Naive thymus-derived CD8-positive, alpha-beta T cell (primary cell): ENCODE results near the gene ERGIC1. TPM values are rescaled to one million over a fixed set of nuclear protein-coding genes. Genes with fewer than 3 reads are reported as not detected.
A peak's percentile ranks its signal among the peaks of the same experiment; 100 is the strongest.

Experiments
- ATAC-seq, 2 donors: fragments of 150-1000 bp; cut with Tn5 transposase in 1 of 2; sonication (Bioruptor Pico), chemical (Tn5 transposase) in 1 of 2; 1 replicate in 1 of 2; 2 replicates in 1 of 2; pipeline ENCODE4 v1.10.0; 2021; ENCODE audit warnings: mild to moderate bottlenecking in 2 of 2, moderate library complexity in 2 of 2
- POLR2A ChIA-PET: fragments of 350-600 bp; sonication (Branson Sonifier 250); formaldehyde crosslinking; loops from one replicate; lab custom pipeline; 2021; ENCODE audit warnings: antibody characterized with exemption; lab: Charles Lee
- DNase-seq, 10 donors: peaks; one replicate each; pipeline versions ENCODE4 v3.0.0 to v3.0.0-alpha.2; 2020 to 2022
- H3K27ac Mint-ChIP-seq, 10 donors: one replicate each; pipeline ENCODE4 v1.8.0; 2020 to 2022; ENCODE audit warnings: mild to moderate bottlenecking in 10 of 10, mixed read lengths in 10 of 10, moderate library complexity in 4 of 10, inconsistent platforms in 1 of 10
- H3K27me3 Mint-ChIP-seq, 5 donors: one replicate each; pipeline ENCODE4 v1.8.0; 2021 to 2022; ENCODE audit warnings: mixed read lengths in 5 of 5
- H3K36me3 Mint-ChIP-seq, 3 donors: one replicate each; pipeline ENCODE4 v1.8.0; 2020 to 2022; ENCODE audit warnings: mixed read lengths in 3 of 3, mild to moderate bottlenecking in 2 of 3, inconsistent platforms in 1 of 3
- H3K4me1 Mint-ChIP-seq, 4 donors: one replicate each; pipeline ENCODE4 v1.8.0; 2021 to 2022; ENCODE audit warnings: mixed read lengths in 4 of 4
- H3K4me3 Mint-ChIP-seq, 10 donors: one replicate each; pipeline ENCODE4 v1.8.0; 2020 to 2022; ENCODE audit warnings: mild to moderate bottlenecking in 10 of 10, mixed read lengths in 10 of 10, moderate library complexity in 6 of 10, inconsistent platforms in 1 of 10
- H3K9me3 Mint-ChIP-seq, 9 donors: one replicate each; pipeline ENCODE4 v1.8.0; 2020 to 2022; ENCODE audit warnings: mixed read lengths in 9 of 9, mild to moderate bottlenecking in 3 of 9, inconsistent platforms in 1 of 9, moderate library complexity in 1 of 9
- polyA plus RNA-seq, 3 donors: library from polyadenylated mRNA; unstranded; fragments of 300-500 nt; fragmentation: Illumina TruSeq; gene quantifications; one replicate each; pipeline ENCODE4 v1.2.3, GENCODE V29; 2021
- total RNA-seq, 8 experiments: library from RNA in 2 of 8; stranded (reverse) in 2 of 8; gene quantifications; one replicate each; pipeline ENCODE4 v1.2.3 and lab custom pipeline; 2021 to 2026

The ERGIC1 gene
- total and polyA plus RNA-seq, 5 experiments from 2014 or later, result 18.4 to 74.4 (median 23.8) TPM

GRCh38 chr5:172981931-172982330 is 147.9 kb downstream of the ERGIC1 start:
- Mint-ChIP-seq H3K27ac (peak overlapping the region in 8 of 10 donors; percentile 4 to 75 (median 52)), H3K4me1 (peaks cover 9 to 42% (median 27%) of the 10 kb centered on the region in 4 donors), H3K27me3 (no peaks in the 10 kb centered on the region), H3K4me3 (peak overlapping the region in 2 of 10 donors; percentile 45 to 51), H3K36me3 (peaks cover 0 to 14% (median 7%) of the 10 kb centered on the region in 3 donors), H3K9me3 (no peaks in the 10 kb centered on the region)
- ATAC-seq (no peak), DNase-seq (no peak)
- POLR2A ChIA-PET, result interaction anchor here (1.1 to 3.9 kb wide), 3 partner anchors 23 to 163 kb away, joined by 3 to 64 read pairs (median 24); partner anchors contain the start of genes BNIP1 and RPL26L1

- peaks cover 9 to 57% (median 35%) of the 10 kb centered on the region in 4 donors for H3K4me1 Mint-ChIP-seq
- ATAC-seq (peak; percentile 83 to 86), DNase-seq (peak; percentile 89 to 96 (median 92))
- POLR2A ChIA-PET, result interaction anchor here (0.5 to 3.9 kb wide), 28 partner anchors 11 to 699 kb away, joined by 3 to 64 read pairs (median 4); partner anchors contain the start of genes BNIP1, BOD1, DUSP1 and RPL26L1
- H3K4me3 Mint-ChIP-seq, result peak within 1 kb of the TSS; percentile 94 to 99 (median 97)
- H3K27ac Mint-ChIP-seq, result peak within 1 kb of the TSS; percentile 92 to 99 (median 99)
- H3K9me3 Mint-ChIP-seq, result no peaks in the 10 kb centered on the region
- peaks cover 0 to 29% (median 7%) of the 10 kb centered on the region in 3 donors for H3K36me3 Mint-ChIP-seq
- H3K27me3 Mint-ChIP-seq, result no peaks in the 10 kb centered on the region
Observed at GRCh38 chr5:172983542-172984243, 149.6 kb downstream of the ERGIC1 start, which contains the start of gene ATP6V0E1. Gene ATP6V0E1, plus strand, starts transcription at chr5:172983771. Its CDS starts 90 bp downstream, at chr5:172983861.

GRCh38 chr5:172984244-172984953 is 150.3 kb downstream of the ERGIC1 start:
- peak; percentile 81 to 86 for ATAC-seq
- Mint-ChIP-seq H3K9me3 (no peaks in the 10 kb centered on the region), H3K36me3 (peaks cover 0 to 34% (median 7%) of the 10 kb centered on the region in 3 donors)

GRCh38 chr5:172985596-172985995 is 151.5 kb downstream of the ERGIC1 start:
- Mint-ChIP-seq H3K27me3 (no peaks in the 10 kb centered on the region), H3K27ac (peak overlapping the region; percentile 60 to 92 (median 80)), H3K4me1 (peaks cover 9 to 63% (median 44%) of the 10 kb centered on the region in 4 donors), H3K4me3 (peak overlapping the region; percentile 73 to 99 (median 84)), H3K36me3 (peaks cover 0 to 40% (median 7%) of the 10 kb centered on the region in 3 donors), H3K9me3 (no peaks in the 10 kb centered on the region)
- ATAC-seq (no peak), DNase-seq (no peak)
- POLR2A ChIA-PET, result interaction anchor here (1.2 kb wide), 1 partner anchor 72 kb away, joined by 4 read pairs; no protein-coding TSS in a partner anchor

More at GRCh38 chr5:172984244-172984953, 150.3 kb downstream of the ERGIC1 start:
- POLR2A ChIA-PET, result interaction anchor here (0.5 to 3.9 kb wide), 26 partner anchors 10 to 700 kb away, joined by 3 to 64 read pairs (median 4); partner anchors contain the start of genes BNIP1, BOD1, DUSP1 and RPL26L1
- peak overlapping the region; percentile 94 to 99 (median 97) for H3K4me3 Mint-ChIP-seq
- H3K27ac Mint-ChIP-seq, result peak overlapping the region; percentile 92 to 99 (median 99)
- no peaks in the 10 kb centered on the region for H3K27me3 Mint-ChIP-seq
- peak; percentile 55 to 89 (median 79) for DNase-seq
- H3K4me1 Mint-ChIP-seq, result peaks cover 9 to 61% (median 39%) of the 10 kb centered on the region in 4 donors

DNA sequence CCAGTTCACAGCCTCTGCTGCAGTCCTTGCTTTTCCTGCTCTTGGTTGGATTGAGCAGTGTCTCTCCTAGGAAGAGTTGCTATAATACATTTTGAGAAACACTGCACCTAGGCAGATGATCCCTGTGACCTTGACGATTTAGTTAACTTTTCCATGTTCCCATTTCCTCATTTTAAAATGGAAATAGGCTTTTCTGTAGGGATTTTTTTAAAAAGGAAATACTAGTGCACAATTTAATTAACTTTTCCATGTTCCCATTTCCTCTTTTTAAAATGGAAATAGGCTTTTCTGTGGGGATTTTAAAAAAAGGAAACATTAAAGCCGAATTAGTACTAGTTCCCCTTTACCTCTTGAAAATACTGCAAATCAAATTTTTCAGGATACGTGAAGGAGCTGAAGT is 154.2 kb downstream of the ERGIC1 start:
- Mint-ChIP-seq H3K27me3 (no peaks in the 10 kb centered on the region), H3K4me3 (peak overlapping the region in 1 of 10 donors; percentile 40), H3K36me3 (peaks cover 5 to 64% (median 17%) of the 10 kb centered on the region in 3 donors), H3K9me3 (no peaks in the 10 kb centered on the region), H3K4me1 (peaks cover 24 to 73% (median 63%) of the 10 kb centered on the region in 4 donors), H3K27ac (no peak overlapping the region)
- DNase-seq, result no peak
- ATAC-seq, result no peak
- POLR2A ChIA-PET, result interaction anchor here (0.6 to 1.5 kb wide), 2 partner anchors 29 to 488 kb away, joined by 3 to 4 read pairs; partner anchors contain the start of gene RPL26L1

- H3K36me3 Mint-ChIP-seq, result peaks cover 5 to 81% (median 22%) of the 10 kb centered on the region in 3 donors
- H3K4me3 Mint-ChIP-seq, result peak overlapping the region in 2 of 10 donors; percentile 30 to 33
- POLR2A ChIA-PET, result interaction anchor here (0.7 kb wide), 1 partner anchor 16 kb away, joined by 3 read pairs; no protein-coding TSS in a partner anchor
- H3K27me3 Mint-ChIP-seq, result no peaks in the 10 kb centered on the region
- H3K27ac Mint-ChIP-seq, result peak overlapping the region in 1 of 10 donors; percentile 59
- peaks cover 22 to 68% (median 60%) of the 10 kb centered on the region in 4 donors for H3K4me1 Mint-ChIP-seq
- ATAC-seq (no peak), DNase-seq (no peak)
- H3K9me3 Mint-ChIP-seq, result no peaks in the 10 kb centered on the region
Observed at GRCh38 chr5:172990776-172991175, 156.7 kb downstream of the ERGIC1 start.

DNA sequence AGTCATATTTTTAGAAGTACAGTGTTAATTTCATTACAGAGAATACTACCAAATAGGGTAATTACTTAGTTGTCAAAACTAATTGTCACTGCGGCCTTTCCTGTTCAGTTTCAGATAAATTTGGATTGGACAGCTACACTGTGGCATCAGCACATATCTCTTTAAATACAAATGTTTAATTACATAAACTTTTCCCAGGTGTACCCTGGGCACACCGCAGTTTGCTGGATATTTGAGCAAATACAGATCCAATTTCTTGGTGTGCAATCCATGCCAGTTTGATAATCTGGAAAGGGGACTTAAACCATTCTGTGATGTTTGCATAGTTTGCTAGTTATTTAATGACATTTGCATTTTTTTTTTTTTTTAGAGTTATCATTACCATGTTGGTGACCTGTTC is 160.4 kb downstream of the ERGIC1 start:
- Mint-ChIP-seq H3K27me3 (no peaks in the 10 kb centered on the region), H3K9me3 (no peaks in the 10 kb centered on the region), H3K4me3 (peak overlapping the region in 1 of 10 donors; percentile 63), H3K27ac (peak overlapping the region in 3 of 10 donors; percentile 17 to 82 (median 27)), H3K36me3 (peaks cover 5 to 81% (median 24%) of the 10 kb centered on the region in 3 donors), H3K4me1 (peaks cover 22 to 54% (median 46%) of the 10 kb centered on the region in 4 donors)
- ATAC-seq, result no peak
- POLR2A ChIA-PET, result interaction anchor here (0.6 to 1.2 kb wide), 2 partner anchors 11 to 23 kb away, joined by 5 to 6 read pairs; partner anchors contain the start of gene ATP6V0E1
- no peak for DNase-seq

DNA sequence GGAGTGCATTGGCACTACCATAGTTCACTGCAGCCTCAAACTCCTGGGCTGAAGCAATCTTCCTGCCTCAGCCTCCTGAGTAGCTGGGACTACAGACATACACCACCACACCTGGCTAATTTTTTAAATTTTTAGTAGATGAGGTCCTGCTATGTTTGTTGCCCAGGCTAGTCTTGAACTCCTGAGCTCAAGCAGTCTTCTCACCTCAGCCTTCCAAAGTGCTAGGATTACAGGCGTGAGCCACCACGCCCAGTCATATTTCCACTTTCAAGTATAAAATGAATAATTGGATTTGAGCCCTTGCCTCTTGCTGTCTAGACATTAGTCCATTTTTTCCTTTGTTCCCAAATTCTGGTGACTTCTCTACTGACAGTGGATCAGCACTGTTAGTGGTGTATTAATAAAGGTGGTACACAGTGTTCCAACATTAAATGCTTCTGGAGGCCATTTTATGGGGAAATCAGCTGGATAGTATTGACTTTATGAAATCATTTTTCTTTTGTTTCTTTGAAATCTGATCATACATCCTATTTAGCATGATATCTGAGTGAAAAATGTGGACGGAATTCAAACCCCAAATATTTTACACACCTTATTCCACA is 165.4 kb downstream of the ERGIC1 start:
- no peaks in the 10 kb centered on the region for H3K27me3 Mint-ChIP-seq
- no peaks in the 10 kb centered on the region for H3K9me3 Mint-ChIP-seq
- peak overlapping the region in 5 of 10 donors; percentile 30 to 75 (median 66) for H3K27ac Mint-ChIP-seq
- ATAC-seq (no peak), DNase-seq (no peak)
- H3K36me3 Mint-ChIP-seq, result peaks cover 0 to 67% (median 17%) of the 10 kb centered on the region in 3 donors
- POLR2A ChIA-PET, result interaction anchor here (0.7 kb wide), 1 partner anchor 15 kb away, joined by 3 read pairs; no protein-coding TSS in a partner anchor
- H3K4me1 Mint-ChIP-seq, result peaks cover 34 to 67% (median 58%) of the 10 kb centered on the region in 4 donors
- peak overlapping the region in 1 of 10 donors; percentile 40 for H3K4me3 Mint-ChIP-seq

GRCh38 chr5:172999974-173000373 is 165.9 kb downstream of the ERGIC1 start:
- H3K27ac Mint-ChIP-seq, result peak overlapping the region in 2 of 10 donors; percentile 28 to 74
- peak overlapping the region in 2 of 10 donors; percentile 1 to 19 for H3K4me3 Mint-ChIP-seq
- H3K36me3 Mint-ChIP-seq, result peaks cover 0 to 66% (median 17%) of the 10 kb centered on the region in 3 donors
- no peaks in the 10 kb centered on the region for H3K9me3 Mint-ChIP-seq
- peaks cover 38 to 72% (median 63%) of the 10 kb centered on the region in 4 donors for H3K4me1 Mint-ChIP-seq
- no peak for DNase-seq
- no peaks in the 10 kb centered on the region for H3K27me3 Mint-ChIP-seq
- POLR2A ChIA-PET, result no interaction called here
- ATAC-seq, result no peak

DNA sequence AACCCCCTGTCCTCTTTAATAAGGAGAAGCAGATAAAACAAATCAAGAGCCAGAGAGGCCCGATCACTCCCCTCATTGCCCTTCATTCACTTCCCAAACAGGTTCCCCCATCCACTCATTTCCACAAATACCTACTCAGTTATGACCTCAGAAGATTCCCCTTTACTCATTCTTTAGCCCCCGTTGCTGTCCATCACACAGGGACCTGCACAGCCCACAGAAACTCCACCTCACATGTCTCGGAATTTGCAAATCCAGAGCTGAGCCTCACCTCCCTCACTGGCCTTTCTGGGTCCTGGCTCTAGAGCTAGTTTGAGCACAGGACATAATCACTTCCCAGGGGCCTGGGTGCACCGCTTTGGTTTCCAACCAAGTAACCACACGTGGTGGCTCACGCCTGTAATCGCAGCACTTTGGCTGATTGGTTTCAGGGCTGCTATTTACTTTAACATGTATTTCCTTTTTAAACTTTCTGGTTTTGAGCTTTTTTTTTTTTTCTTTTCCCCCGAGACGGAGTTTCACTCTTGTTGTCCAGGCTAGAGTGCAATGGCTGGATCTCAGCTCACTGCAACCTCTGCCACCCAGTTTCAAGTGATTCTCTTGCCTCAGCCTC is 167.3 kb downstream of the ERGIC1 start:
- H3K36me3 Mint-ChIP-seq, result peaks cover 0 to 55% (median 9%) of the 10 kb centered on the region in 3 donors
- no peaks in the 10 kb centered on the region for H3K9me3 Mint-ChIP-seq
- ATAC-seq (peak in 1 of 2 donors; percentile 45), DNase-seq (peak in 1 of 10 donors; percentile 15)
- POLR2A ChIA-PET, result interaction anchor here (0.6 to 1.0 kb wide), 2 partner anchors 16 to 18 kb away, joined by 3 to 6 read pairs; partner anchors contain the start of gene ATP6V0E1
- peak overlapping the region in 9 of 10 donors; percentile 12 to 74 (median 57) for H3K4me3 Mint-ChIP-seq
- H3K27me3 Mint-ChIP-seq, result no peaks in the 10 kb centered on the region
- H3K4me1 Mint-ChIP-seq, result peaks cover 41 to 83% (median 73%) of the 10 kb centered on the region in 4 donors
- peak overlapping the region; percentile 17 to 83 (median 74) for H3K27ac Mint-ChIP-seq
